ENCODE results near the gene JARID2. TPM values are rescaled to one million over a fixed set of nuclear protein-coding genes. Genes with fewer than 3 reads are reported as not detected.

The JARID2 gene
- total RNA-seq, 1 donor from 2014 or later: 11.7 TPM

DNA sequence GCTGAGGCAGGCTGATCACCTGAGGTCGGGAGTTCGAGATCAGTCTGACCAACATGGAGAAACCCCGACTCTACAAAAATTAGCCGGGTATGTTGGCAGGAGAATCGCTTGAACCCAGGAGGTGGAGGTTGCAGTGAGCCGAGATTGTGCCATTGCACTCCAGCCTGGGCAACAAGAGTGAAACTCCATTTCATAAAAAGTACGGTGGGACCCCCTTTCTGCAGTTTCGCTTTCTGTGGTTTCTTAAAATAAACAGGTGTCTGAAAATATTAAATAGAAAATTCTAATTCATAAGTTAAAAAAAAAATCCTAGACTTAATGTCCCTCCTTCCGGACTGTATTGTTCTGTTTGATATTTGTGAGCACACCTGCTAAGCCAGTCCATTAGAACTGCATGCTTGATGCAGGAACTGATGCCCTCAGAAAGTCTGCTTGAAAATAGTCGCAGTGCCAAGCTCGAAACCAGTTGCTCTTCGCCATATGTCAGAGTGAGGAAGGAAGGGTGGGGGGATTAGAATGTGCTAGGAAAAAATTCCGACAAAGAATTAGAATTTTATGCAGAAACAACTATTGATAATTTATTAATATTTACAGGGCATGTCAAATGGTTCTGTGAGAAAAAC, 85.9 kb downstream of the JARID2 start:
- DNase-seq (ENCODE audit: low read depth in 2 of 2): no peak

- no peak for DNase-seq (ENCODE audit: low read depth in 2 of 2)
Observed at GRCh38 chr6:15332446-15332845, 86.6 kb downstream of the JARID2 start.

DNA sequence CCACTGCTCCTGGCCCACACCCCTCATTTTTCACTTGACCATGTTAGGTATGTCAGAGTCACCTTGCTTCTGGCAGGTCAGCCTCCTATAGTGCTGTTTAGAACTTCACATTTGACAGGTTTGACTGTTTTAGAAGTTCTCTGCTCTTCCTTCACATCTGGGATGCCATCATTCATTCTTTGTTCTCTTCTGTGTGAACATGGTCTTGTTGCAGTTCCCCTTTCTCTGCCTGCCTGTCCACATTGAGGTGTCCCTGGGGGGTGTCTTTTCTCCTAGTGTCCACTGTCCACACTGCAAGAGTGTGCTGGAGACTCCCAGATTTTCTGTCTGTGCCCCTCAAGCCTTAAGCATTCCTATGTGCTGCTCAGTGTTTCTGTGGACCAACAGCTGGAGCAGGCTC, 89.5 kb downstream of the JARID2 start:
- DNase-seq (ENCODE audit: low read depth in 2 of 2): no peak

DNA sequence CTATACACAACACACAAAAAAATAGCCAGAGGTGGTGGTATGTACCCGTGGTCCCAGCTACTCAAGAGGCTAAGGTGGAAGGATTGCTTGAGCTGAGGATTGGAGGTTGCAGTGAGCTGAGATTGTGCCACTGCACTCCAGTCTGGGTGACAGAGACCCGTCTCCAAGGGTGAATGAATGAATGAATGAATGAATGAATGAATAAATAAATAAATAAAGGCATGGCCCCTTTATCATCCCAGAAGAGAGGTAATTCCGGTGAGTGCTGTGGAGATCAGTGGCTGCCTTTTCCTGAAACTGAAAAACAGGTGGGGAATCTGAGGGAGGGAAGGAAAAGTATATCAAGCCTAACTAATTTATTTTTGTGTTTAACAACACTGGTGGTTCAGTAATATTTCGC, 90.0 kb downstream of the JARID2 start:
- DNase-seq (ENCODE audit: low read depth in 2 of 2): no peak

DNA sequence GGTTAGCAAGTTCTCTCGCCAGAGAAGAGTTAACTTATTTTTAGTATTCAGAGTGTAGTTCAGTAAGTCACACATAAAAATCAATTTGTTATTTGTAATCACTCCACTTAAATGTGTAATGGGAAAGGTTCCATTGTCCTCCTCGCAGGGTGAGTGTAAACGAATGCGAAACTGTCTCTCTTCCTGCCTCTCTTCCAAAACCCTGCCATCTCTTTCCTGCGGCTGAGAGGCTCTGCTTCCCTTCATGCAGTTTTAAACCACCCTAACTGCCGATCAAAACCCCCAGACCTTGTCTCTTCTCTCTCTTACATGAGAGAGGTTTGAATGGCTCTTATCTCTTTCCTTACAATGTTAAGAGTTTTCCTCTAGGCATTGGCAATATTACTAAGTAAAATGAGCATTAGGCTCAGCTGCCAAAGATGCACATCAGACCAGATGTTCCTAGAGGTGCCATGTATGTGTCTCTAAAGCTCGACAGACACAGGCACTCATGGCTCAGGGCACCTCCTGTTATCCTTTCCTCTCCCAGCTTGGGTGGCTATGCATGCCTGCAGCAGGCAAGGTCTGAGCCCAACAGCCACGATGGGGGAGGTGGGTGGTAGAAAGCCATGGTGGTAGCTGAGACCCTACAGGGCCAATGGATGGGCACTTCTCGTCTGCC, 91.2 kb downstream of the JARID2 start:
- DNase-seq (ENCODE audit: low read depth in 2 of 2): peak; percentile 20 to 63

DNA sequence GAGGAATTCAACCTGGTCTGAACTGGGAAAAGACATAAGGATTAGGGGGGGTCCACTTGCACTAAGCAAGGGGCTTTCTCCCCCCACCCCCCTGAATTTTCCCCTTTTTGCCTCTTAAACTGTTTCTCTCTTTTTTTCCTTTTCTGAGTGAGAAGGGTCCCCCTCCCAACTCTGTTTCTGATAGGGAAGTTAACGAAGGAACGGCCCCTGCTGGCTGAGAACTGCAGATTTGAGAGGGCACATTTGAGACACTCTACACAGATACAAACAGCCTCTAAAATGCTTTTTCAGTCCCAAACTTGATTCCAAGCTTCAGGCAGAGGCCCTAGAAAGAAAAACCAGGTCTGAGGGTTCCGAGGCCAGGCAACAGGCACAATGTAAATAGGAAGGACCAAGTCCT, 91.7 kb downstream of the JARID2 start:
- DNase-seq (ENCODE audit: low read depth in 2 of 2): no peak

DNA sequence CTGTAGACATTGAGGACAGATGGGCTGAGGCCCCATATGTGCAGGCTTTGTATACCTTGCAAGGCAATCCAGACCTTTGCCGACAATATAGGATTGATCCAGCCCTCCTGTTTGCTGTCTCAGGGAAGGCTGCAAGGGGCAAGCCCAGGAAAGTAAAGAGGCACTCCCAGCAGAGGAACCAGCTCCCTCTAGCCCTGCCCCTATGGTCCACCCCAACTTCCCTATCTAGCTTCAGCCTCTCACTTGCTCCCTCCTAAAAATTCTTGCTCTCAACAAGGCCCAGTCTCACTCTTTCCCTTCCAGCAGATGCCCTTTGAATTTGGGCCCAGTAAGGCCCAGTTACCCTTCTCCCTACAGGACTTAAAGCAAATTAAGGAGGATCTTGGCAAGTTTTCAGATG, 92.6 kb downstream of the JARID2 start:
- no peak for DNase-seq (ENCODE audit: low read depth in 2 of 2)

- DNase-seq (ENCODE audit: low read depth in 2 of 2): no peak
Observed at GRCh38 chr6:15339081-15339480, 93.2 kb downstream of the JARID2 start.

DNA sequence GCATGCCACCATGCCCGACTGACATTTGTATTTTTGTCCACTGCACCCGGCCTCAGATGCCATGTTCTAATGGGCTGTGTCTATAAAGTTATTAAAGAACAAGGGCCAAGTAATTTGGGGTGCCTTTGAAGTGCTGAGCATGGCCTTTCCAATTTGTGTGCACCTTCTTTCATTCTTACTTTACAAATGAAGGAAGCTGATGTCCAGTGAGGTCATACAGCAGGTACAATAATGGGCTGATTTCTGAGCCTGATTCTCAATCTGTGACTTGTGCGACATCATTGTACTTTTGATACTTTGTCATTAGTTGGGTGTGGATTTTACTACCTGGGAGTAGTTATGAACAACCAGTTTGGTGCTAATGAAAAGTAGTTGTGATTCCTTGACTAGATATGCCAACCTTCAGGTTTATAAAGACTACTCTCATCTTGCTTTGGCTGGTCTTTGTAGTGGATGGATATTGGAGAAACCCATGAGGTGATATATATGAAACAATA, 94.3 kb downstream of the JARID2 start:
- DNase-seq (ENCODE audit: low read depth in 2 of 2): no peak

- peak in 1 of 2 donors; percentile 36 for DNase-seq (ENCODE audit: low read depth in 2 of 2)
Observed at GRCh38 chr6:15340775-15341174, 94.9 kb downstream of the JARID2 start.

- DNase-seq (ENCODE audit: low read depth in 2 of 2): peak; percentile 16 to 48
Observed at GRCh38 chr6:15341311-15342001, 95.6 kb downstream of the JARID2 start.

DNA sequence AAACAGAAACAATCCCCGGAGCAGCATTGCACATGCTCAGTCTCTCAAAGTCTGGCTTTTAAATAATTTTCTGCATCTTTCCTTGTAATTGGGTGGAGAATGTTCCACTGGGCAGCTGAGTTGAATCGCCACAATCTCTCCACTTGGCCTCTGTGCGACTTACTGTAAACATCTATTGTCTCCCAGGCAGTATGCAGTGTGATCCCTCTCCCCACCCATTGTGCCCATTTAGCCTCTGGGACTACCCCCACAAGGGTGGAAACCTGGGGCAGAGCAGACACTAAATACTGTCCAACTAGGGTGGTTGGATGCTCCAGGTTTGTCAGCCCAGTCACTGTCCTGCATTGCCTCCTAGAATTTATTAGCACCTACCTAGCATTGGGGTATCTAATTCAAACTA, 96.2 kb downstream of the JARID2 start:
- DNase-seq (ENCODE audit: low read depth in 2 of 2): no peak

DNA sequence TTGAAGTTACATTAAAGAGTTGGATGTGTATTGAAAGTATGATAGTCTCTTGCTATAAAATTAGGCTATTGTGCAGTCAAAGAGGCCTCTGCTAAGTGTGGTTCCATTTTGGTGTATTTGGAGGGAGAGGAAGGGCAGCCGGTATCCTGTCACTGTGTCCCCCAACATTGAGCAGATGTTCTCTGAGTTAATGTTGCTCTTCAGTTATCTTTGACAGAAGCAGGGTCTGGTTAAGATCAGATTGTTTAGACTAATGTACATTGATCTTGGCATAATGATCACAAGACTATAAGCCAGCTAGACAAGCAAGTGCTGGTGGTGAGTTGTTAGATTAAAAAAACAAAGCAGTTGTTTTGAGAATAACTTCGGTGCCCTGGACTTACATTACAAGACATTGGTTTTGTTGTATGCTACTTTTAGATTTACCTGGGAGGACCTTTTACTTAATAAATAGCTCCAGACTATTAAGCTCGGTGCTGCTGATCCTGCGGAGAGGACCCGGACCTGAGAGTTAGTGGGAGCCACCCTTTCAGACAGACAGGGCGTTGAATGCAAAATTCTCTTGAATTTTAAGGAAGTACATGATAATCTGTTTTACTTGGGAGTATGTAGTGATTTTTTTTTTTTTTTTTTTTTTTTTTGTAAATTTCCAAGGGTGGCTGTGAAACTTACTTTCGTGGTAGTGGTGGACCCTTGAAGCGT, 97.8 kb downstream of the JARID2 start:
- DNase-seq (ENCODE audit: low read depth in 2 of 2): no peak

DNA sequence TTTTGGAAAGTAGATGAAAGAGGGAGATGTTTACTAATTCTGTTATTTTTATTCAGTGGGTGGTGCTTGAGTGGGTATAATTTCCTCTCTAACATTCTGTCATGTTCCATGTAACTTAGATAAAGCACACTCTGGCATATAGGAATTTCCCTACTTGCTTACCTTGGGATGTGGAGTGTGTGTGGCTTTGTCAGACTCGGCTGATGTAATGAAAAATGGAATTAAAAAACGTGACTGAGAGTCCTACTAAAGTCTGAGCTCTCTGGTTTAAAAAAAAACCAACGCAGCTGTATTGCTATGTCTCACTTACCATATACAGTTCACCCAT, 98.3 kb downstream of the JARID2 start:
- DNase-seq (ENCODE audit: low read depth in 2 of 2): no peak

- no peak for DNase-seq (ENCODE audit: low read depth in 2 of 2)
Observed at GRCh38 chr6:15344831-15345230, 99.0 kb downstream of the JARID2 start.

- no peak for DNase-seq (ENCODE audit: low read depth in 2 of 2)
Observed at GRCh38 chr6:15346315-15346714, 100.4 kb downstream of the JARID2 start.

- no peak for DNase-seq (ENCODE audit: low read depth in 2 of 2)
Observed at GRCh38 chr6:15348528-15348927, 102.7 kb downstream of the JARID2 start.

DNA sequence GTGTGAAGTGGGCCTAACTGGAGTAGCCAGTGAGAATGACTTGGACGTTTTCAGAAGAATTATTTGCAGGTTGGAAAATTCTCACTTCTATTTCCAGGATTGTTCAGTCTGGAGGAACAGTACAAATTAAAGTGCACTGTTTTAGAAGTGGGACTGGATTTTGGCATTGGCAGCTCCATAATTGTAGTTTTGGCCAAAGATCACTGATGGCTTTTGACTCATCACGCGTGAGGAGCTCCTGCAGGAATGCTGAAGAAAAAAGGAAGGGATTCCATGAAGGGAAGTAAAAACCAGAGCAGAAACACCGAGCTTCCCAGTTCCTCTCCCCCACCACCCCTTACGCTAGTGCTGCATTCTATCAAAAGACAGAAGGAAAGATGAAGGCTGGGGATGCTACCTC, 103.5 kb downstream of the JARID2 start:
- DNase-seq (ENCODE audit: low read depth in 2 of 2): no peak

DNA sequence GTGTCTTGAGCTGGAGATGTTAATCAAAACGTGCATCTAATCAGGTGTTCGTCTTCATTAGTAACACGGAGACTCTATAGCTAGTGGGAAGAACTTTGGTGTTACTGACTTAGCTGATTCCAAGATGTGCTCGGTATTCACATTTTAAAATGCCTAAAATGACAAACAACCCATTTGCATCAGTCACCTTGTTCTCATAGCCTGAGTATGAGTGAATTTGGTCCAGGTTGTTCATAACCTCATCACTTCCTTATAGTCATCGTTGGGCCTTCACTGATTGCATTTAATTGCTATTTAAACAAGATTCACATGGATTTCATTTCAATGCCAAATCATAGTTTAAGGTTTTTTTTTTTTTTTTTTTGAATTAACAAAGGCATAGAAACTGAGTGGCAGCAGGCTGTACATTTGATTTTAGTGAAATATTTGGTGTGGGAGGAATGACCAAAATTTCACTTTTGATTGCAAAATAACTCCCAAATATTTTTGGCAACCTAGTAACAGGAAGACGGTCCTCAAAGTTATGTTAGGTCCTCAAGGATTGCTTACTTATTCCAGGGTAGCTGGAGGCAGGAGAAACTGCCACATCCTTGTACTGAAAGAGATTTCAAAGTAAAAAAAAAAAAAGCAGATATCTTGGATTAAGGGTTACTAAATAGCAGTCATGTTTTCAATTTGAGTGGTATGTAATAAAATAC, 104.7 kb downstream of the JARID2 start:
- no peak for DNase-seq (ENCODE audit: low read depth in 2 of 2)

DNA sequence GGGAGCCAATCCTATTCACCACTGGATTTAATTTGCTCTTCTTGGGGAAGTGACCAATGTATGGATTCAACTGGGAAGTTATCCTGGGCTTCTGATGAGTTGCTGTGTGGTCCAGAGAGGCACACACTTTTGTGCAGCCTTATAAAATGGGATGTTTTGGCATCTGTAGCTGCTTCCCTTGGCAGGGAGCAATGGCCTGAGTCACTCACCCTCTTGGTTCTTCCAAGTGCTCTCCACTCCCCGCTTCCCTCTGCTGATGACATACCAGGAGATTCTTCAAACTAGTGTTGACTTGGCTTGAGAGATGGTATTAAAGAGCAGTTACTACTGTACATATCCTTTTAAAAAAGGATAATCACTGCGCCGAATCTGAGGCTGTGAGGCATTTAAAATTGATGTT, 105.8 kb downstream of the JARID2 start:
- peak in 1 of 2 donors; percentile 63 for DNase-seq (ENCODE audit: low read depth in 2 of 2)

DNA sequence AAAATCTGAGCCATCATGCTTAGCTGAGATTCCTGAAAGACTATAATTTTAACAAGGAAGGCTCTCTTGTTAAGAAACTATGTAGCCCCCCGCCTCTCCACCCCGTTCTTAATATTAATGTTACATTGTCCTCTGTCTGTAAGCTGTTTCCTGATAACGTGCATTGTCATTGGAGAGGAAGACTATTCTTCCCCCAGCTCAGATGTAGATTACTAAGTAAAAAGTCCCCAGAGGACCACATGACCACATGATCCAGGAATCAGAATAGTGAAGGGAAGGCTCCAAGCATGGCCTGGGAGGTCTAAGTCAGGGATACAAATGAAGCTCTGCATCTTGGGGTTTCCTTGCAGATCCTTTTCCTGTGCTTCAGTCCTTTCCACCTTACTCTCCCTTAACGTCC, 106.4 kb downstream of the JARID2 start:
- DNase-seq (ENCODE audit: low read depth in 2 of 2): peak in 1 of 2 donors; percentile 33

DNA sequence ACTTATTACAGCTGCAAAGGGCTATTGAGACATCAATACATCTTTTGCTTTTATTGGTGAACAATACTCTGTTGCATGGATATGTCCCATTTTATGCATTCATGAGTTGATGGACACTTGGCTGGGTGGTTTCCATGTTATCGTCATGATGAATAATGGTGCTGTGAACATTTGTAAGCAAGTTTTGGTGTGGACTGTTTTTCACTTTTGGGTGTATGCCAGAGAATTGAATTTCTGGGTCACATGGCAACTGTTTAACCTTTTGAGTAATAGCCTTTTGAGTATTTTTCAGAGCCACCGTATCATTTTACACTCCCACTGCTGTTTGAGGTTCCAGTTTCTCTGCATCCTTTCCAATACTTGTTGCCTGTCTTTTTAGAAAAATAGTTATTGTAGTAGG, 107.0 kb downstream of the JARID2 start:
- peak; percentile 36 to 46 for DNase-seq (ENCODE audit: low read depth in 2 of 2)

All from lung microvascular endothelial cell (primary cell).